BE2C (cell line): ENCODE measurements around the gene SPAG9. TPM values are rescaled to one million over a fixed set of nuclear protein-coding genes. Genes with fewer than 3 reads are reported as not detected.
A peak's percentile ranks its signal among the peaks of the same experiment; 100 is the strongest.

ENCODE experiments used
- DNase-seq: peaks from one replicate; pipeline ENCODE4 v3.0.0-alpha.2; 2020
- H3K27me3 ChIP-seq: fragments of 250-450 bp; sonication (Bioruptor Pico); 2 replicates; pipeline ENCODE4 v1.5.1; 2020; ENCODE audit warnings: mild to moderate bottlenecking
- H3K36me3 ChIP-seq: fragments of 250-450 bp; sonication (Bioruptor Pico); 2 replicates; pipeline ENCODE4 v1.5.1; 2020; ENCODE audit warnings: mild to moderate bottlenecking
- H3K4me1 ChIP-seq: fragments of 250-450 bp; sonication (Bioruptor Pico); 2 replicates; pipeline ENCODE4 v1.5.1; 2020
- H3K4me3 ChIP-seq: 2 replicates; pipeline ENCODE4 v1.5.1; 2011; ENCODE audit warnings: low read depth, low read length
- H3K9me3 ChIP-seq: fragments of 250-450 bp; sonication (Bioruptor Pico); 2 replicates; pipeline ENCODE4 v1.5.1; 2020
- polyA plus RNA-seq: library from polyadenylated mRNA; unstranded; fragments of >200 nt; gene quantifications from one replicate; pipeline ENCODE4 v1.2.1, GENCODE V29; 2012; ENCODE audit warnings: low read depth, missing spikeins; ENCODE audit not compliant: insufficient read length, insufficient read depth
- TF ChIP-seq, protein P1 (sequence below): IDR thresholded peaks from 2 replicates; pipeline ENCODE4 v1.5.1; 2012; ENCODE audit warnings: mild to moderate bottlenecking, low read depth, low read length

SPAG9 gene
- 47.6 TPM for polyA plus RNA-seq

GRCh38 chr17:51120739-51121619, at the start of gene SPAG9:
Gene SPAG9, minus strand, starts transcription at chr17:51120868. Its CDS starts 212 bp downstream, at chr17:51120656.
- H3K9me3 ChIP-seq: no peaks in the 10 kb centered on the region
- H3K27me3 ChIP-seq: no peaks in the 10 kb centered on the region
- DNase-seq: peak; percentile 98
- peak within 1 kb of the TSS; percentile 93 for H3K4me3 ChIP-seq
- 0 out of 2 replicates have a peak, but pooled peaks cover 2% of the 10 kb centered on the region for H3K36me3 ChIP-seq
- H3K4me1 ChIP-seq: 0 out of 2 replicates have a peak, but pooled peaks cover 4% of the 10 kb centered on the region
- TF ChIP-seq, protein P1, sequence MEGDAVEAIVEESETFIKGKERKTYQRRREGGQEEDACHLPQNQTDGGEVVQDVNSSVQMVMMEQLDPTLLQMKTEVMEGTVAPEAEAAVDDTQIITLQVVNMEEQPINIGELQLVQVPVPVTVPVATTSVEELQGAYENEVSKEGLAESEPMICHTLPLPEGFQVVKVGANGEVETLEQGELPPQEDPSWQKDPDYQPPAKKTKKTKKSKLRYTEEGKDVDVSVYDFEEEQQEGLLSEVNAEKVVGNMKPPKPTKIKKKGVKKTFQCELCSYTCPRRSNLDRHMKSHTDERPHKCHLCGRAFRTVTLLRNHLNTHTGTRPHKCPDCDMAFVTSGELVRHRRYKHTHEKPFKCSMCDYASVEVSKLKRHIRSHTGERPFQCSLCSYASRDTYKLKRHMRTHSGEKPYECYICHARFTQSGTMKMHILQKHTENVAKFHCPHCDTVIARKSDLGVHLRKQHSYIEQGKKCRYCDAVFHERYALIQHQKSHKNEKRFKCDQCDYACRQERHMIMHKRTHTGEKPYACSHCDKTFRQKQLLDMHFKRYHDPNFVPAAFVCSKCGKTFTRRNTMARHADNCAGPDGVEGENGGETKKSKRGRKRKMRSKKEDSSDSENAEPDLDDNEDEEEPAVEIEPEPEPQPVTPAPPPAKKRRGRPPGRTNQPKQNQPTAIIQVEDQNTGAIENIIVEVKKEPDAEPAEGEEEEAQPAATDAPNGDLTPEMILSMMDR: no peak

- DNase-seq: no peak
- no peaks in the 10 kb centered on the region for H3K9me3 ChIP-seq
- H3K4me3 ChIP-seq: no peak overlapping the region
- H3K4me1 ChIP-seq: no peaks in the 10 kb centered on the region
- TF ChIP-seq, protein P1: no peak
- H3K27me3 ChIP-seq: no peaks in the 10 kb centered on the region
- H3K36me3 ChIP-seq: peaks cover 73% of the 10 kb centered on the region
These were observed 48.7 kb upstream of the SPAG9 start for GRCh38 chr17:51169340-51169739.

GRCh38 chr17:51166987-51167931, 46.6 kb upstream of the SPAG9 start:
- H3K9me3 ChIP-seq: no peaks in the 10 kb centered on the region
- TF ChIP-seq, protein P1: peak; percentile 74
- H3K27me3 ChIP-seq: no peaks in the 10 kb centered on the region
- peaks cover 69% of the 10 kb centered on the region for H3K36me3 ChIP-seq
- H3K4me3 ChIP-seq: peak overlapping the region; percentile 94
- H3K4me1 ChIP-seq: no peaks in the 10 kb centered on the region
- peak; percentile 85 for DNase-seq

- peak within 1 kb of the TSS; percentile 94 for H3K4me3 ChIP-seq
- DNase-seq: peak; percentile 97
- no peaks in the 10 kb centered on the region for H3K9me3 ChIP-seq
- H3K27me3 ChIP-seq: no peaks in the 10 kb centered on the region
- H3K36me3 ChIP-seq: peaks cover 69% of the 10 kb centered on the region
- TF ChIP-seq, protein P1: no peak
- no peaks in the 10 kb centered on the region for H3K4me1 ChIP-seq
These were observed 45.7 kb upstream of the SPAG9 start, which contains the start of gene NME2 for GRCh38 chr17:51166198-51166986. Gene NME2, plus strand, starts transcription at chr17:51166411. Its CDS starts 420 bp downstream, at chr17:51166831.

- DNase-seq: peak; percentile 54
- TF ChIP-seq, protein P1: no peak
- peaks cover 69% of the 10 kb centered on the region for H3K36me3 ChIP-seq
These were observed 45.1 kb upstream of the SPAG9 start for GRCh38 chr17:51165680-51166197.

More at GRCh38 chr17:51165680-51166197, 45.1 kb upstream of the SPAG9 start:
- H3K4me3 ChIP-seq: peak overlapping the region; percentile 94
- no peaks in the 10 kb centered on the region for H3K4me1 ChIP-seq
- H3K27me3 ChIP-seq: no peaks in the 10 kb centered on the region
- H3K9me3 ChIP-seq: no peaks in the 10 kb centered on the region
